NT2/D1 (cell line): ENCODE measurements around the gene FER.

Experiments
- DNase-seq: peaks from one replicate; pipeline ENCODE4 v3.0.0-alpha.2; 2011; ENCODE audit warnings: low read depth, low spot score
- H3K27me3 ChIP-seq: 2 replicates; pipeline ENCODE4 v1.6.0; 2011; ENCODE audit warnings: mild to moderate bottlenecking; ENCODE audit not compliant: insufficient read length, insufficient read depth
- H3K36me3 ChIP-seq: 2 replicates; pipeline ENCODE4 v1.6.1; 2011; ENCODE audit warnings: mild to moderate bottlenecking, low read length, mixed read lengths; ENCODE audit not compliant: insufficient read depth, insufficient read length
- H3K4me1 ChIP-seq: 2 replicates; pipeline ENCODE4 v1.5.1; 2011; ENCODE audit not compliant: insufficient read depth, insufficient read length
- H3K4me3 ChIP-seq: 2 replicates; pipeline ENCODE4 v1.5.1; 2011; ENCODE audit warnings: low read depth; ENCODE audit not compliant: insufficient read length
- H3K9ac ChIP-seq: 2 replicates; pipeline ENCODE4 v1.6.0; 2011; ENCODE audit warnings: low read depth; ENCODE audit not compliant: insufficient read length
- H3K9me3 ChIP-seq: 2 replicates; pipeline ENCODE4 v1.5.1; 2011; ENCODE audit warnings: mild to moderate bottlenecking, low read length; ENCODE audit not compliant: insufficient read depth
- SUZ12 ChIP-seq: IDR thresholded peaks from 2 replicates; pipeline ENCODE4 v1.6.1; 2011; ENCODE audit not compliant: insufficient read length, insufficient read depth; ENCODE audit errors: extremely low read depth
- YY1 ChIP-seq: IDR thresholded peaks from 2 replicates; pipeline ENCODE4 v1.6.1; 2011; ENCODE audit not compliant: insufficient read length, insufficient read depth
- ZNF274 ChIP-seq: IDR thresholded peaks from 2 replicates; pipeline ENCODE4 v1.6.1; 2011; ENCODE audit warnings: mild to moderate bottlenecking, low read depth, low read length

The FER gene

DNA sequence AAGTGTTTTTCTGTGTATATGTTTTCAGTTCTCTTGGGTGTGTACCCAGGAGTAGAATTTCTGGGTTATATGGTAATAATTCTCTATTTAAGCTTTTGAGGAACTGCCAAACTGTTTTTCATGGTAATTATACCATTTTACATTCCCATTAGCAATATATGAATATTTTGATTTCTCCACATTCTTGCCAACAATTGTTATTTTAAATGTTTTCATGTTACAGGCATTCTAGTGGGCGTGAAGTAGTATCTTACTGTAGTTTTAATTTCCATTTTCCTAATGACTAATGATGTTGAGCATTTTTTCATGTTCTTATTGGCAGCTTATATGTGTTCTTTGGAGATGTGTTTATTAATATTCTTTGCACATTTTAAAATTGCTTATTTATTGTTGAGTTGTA lies 199.5 kb downstream of the FER start:
- Histone ChIP-seq H3K27me3 (no peaks in the 10 kb centered on the region), H3K4me3 (no peak overlapping the region), H3K36me3 (no peaks in the 10 kb centered on the region), H3K9me3 (no peaks in the 10 kb centered on the region), H3K4me1 (no peaks in the 10 kb centered on the region), H3K9ac (no peak overlapping the region)
- DNase-seq, result no peak
- TF ChIP-seq ZNF274 (no peak), YY1 (no peak), SUZ12 (no peak)

- no peaks in the 10 kb centered on the region for H3K27me3 ChIP-seq
- DNase-seq, result no peak
- no peak overlapping the region for H3K4me3 ChIP-seq
- H3K9ac ChIP-seq, result no peak overlapping the region
- TF ChIP-seq YY1 (no peak), SUZ12 (no peak)
- H3K9me3 ChIP-seq, result no peaks in the 10 kb centered on the region
- no peaks in the 10 kb centered on the region for H3K36me3 ChIP-seq
- H3K4me1 ChIP-seq, result no peaks in the 10 kb centered on the region
These were observed 202.6 kb downstream of the FER start for GRCh38 chr5:108950276-108950675.

DNA sequence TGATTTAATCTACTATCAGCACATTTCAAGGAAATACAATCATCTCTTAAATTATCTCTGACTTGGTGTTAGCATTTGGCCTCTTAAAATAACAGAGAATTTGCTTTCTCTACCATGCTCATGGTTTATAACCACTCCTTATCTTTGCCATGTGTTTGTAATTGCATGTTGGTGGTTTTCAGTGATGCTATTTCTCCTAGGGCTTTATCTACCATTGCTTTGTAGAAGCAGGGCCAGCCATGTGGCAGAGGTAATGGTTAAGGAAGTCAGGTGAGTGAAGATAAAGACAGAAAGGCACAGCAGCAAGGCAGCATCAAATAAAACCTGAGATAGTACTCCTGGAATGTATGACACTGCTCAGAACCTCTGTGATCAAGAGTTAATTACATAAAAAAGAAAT lies 206.2 kb downstream of the FER start:
- no peaks in the 10 kb centered on the region for H3K4me1 ChIP-seq
- DNase-seq, result no peak
- no peaks in the 10 kb centered on the region for H3K36me3 ChIP-seq
- no peak overlapping the region for H3K9ac ChIP-seq
- H3K9me3 ChIP-seq, result no peaks in the 10 kb centered on the region
- H3K4me3 ChIP-seq, result no peak overlapping the region
- no peak for TF ChIP-seq SUZ12
- TF ChIP-seq ZNF274, result no peak
- TF ChIP-seq YY1, result no peak
- no peaks in the 10 kb centered on the region for H3K27me3 ChIP-seq

- no peak overlapping the region for H3K4me3 ChIP-seq
- no peaks in the 10 kb centered on the region for H3K4me1 ChIP-seq
- TF ChIP-seq SUZ12, result no peak
- no peak for TF ChIP-seq YY1
- no peak for TF ChIP-seq ZNF274
- no peak overlapping the region for H3K9ac ChIP-seq
- no peaks in the 10 kb centered on the region for H3K27me3 ChIP-seq
- no peak for DNase-seq
- H3K36me3 ChIP-seq, result no peaks in the 10 kb centered on the region
- no peaks in the 10 kb centered on the region for H3K9me3 ChIP-seq
These were observed 209.6 kb downstream of the FER start for GRCh38 chr5:108957333-108957732.

DNA sequence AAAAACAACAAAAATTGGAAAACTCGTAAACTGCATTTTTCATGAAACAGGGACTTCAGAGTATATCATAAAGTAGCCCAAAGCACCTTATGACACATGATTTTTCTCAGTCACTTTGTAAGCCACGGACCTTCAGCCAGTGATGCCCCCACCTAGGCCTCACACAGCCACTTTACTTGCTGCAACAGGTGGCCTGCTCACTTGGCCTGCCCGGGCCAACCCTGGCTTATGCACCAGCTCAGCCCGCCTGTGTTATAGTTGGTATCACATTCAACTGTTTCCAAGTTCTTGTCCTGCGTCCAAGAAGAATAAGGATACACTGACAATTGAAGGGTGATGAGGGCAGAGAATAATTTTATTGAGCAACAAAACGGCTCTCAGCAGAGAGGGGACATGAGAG lies 219.2 kb downstream of the FER start:
- TF ChIP-seq SUZ12 (no peak), ZNF274 (no peak), YY1 (no peak)
- DNase-seq, result no peak

GRCh38 chr5:108974594-108974993 lies 226.9 kb downstream of the FER start:
- no peak for DNase-seq
- H3K27me3 ChIP-seq, result no peaks in the 10 kb centered on the region
- H3K36me3 ChIP-seq, result no peaks in the 10 kb centered on the region
- TF ChIP-seq YY1, result no peak
- no peak for TF ChIP-seq SUZ12
- no peak for TF ChIP-seq ZNF274
- no peak overlapping the region for H3K9ac ChIP-seq
- H3K4me3 ChIP-seq, result no peak overlapping the region
- no peaks in the 10 kb centered on the region for H3K9me3 ChIP-seq
- no peaks in the 10 kb centered on the region for H3K4me1 ChIP-seq

More for the DNA sequence above, 219.2 kb downstream of the FER start:
- Histone ChIP-seq H3K9ac (no peak overlapping the region), H3K4me3 (no peak overlapping the region), H3K27me3 (no peaks in the 10 kb centered on the region), H3K36me3 (no peaks in the 10 kb centered on the region), H3K4me1 (no peaks in the 10 kb centered on the region), H3K9me3 (no peaks in the 10 kb centered on the region)

- no peaks in the 10 kb centered on the region for H3K36me3 ChIP-seq
- H3K9ac ChIP-seq, result no peak overlapping the region
- no peak for TF ChIP-seq YY1
- no peak for TF ChIP-seq ZNF274
- no peak for TF ChIP-seq SUZ12
- H3K4me3 ChIP-seq, result no peak overlapping the region
- H3K9me3 ChIP-seq, result no peaks in the 10 kb centered on the region
- no peak for DNase-seq
- H3K27me3 ChIP-seq, result no peaks in the 10 kb centered on the region
- no peaks in the 10 kb centered on the region for H3K4me1 ChIP-seq
These were observed 228.0 kb downstream of the FER start for GRCh38 chr5:108975697-108976096.
